H1 (cell line): Measurements from ENCODE around the gene BRD7. TPM values are rescaled to one million over a fixed set of nuclear protein-coding genes. Genes with fewer than 3 reads are reported as not detected.

Source experiments
- CEBPB ChIP-seq: IDR thresholded peaks from 2 replicates; pipeline ENCODE4 v1.6.1; 2012; ENCODE audit warnings: low read depth, low read length
- JUN ChIP-seq: IDR thresholded peaks from 2 replicates; pipeline ENCODE4 v1.6.1; 2011; ENCODE audit warnings: low read depth, mild to moderate bottlenecking, improper control_type of control experiment, low read length
- RBBP5 ChIP-seq: IDR thresholded peaks from 2 replicates; pipeline ENCODE4 v1.7.1; 2012; ENCODE audit warnings: low read depth, mild to moderate bottlenecking, inconsistent platforms, low read length, moderate library complexity, borderline replicate concordance
- RXRA ChIP-seq: IDR thresholded peaks from 2 replicates; pipeline ENCODE4 v1.6.1; 2011; ENCODE audit warnings: low read depth, mild to moderate bottlenecking, low read length, moderate library complexity; ENCODE audit not compliant: insufficient read depth
- polyA plus RNA-seq, 7 experiments: library from polyadenylated mRNA; depleted of rRNA in 3 of 7; stranded (reverse) in 5 of 7; unstranded in 2 of 7; fragments of >200 nt in 5 of 7; fragments of 200-250 nt in 2 of 7; gene quantifications; 1 replicate in 5 of 7; 2 replicates in 1 of 7; 4 replicates in 1 of 7; pipeline versions ENCODE4 v1.2.1 to v1.2.3, GENCODE V29; 2011 to 2013; ENCODE audit warnings: missing spikeins in 2 of 7, mixed read lengths in 2 of 7
- total RNA-seq: library from RNA; stranded (reverse); fragmentation: NEBNext Ultra II Directional; extraction: Animal tissue kit (Norgen Biotek cat#: 25700); gene quantifications from 2 replicates; pipeline ENCODE4 v1.2.1, GENCODE V29; 2021

BRD7 gene
- total and polyA plus RNA-seq, 2 of the 8 experiments (the other 6 are each of a cell fraction or from before 2014, with no cell fraction given), result 42.5 to 120 TPM

GRCh38 chr16:50314665-50315064 is 54.1 kb downstream of the BRD7 start (continued):
- TF ChIP-seq CEBPB, result no peak
- TF ChIP-seq RBBP5, result no peak
- TF ChIP-seq JUN, result no peak
- TF ChIP-seq RXRA, result no peak
